AG04449 (cell line): Measurements from ENCODE around the gene NEURL1B.

Experiments used
- CTCF ChIA-PET: fragments of 350-600 bp; formaldehyde crosslinking; extraction: SDS; loops from one replicate; lab custom pipeline; 2021; ENCODE audit warnings: antibody characterized with exemption; lab: Yijun Ruan, JAX
- POLR2A ChIA-PET: fragments of 400-600, 350-600 bp; formaldehyde crosslinking; extraction: SDS; loops from one replicate; lab custom pipeline; 2020; ENCODE audit warnings: antibody characterized with exemption, inconsistent platforms; lab: Yijun Ruan, JAX
- DNase-seq: peaks from one replicate; pipeline ENCODE4 v3.0.0-alpha.2; 2010; ENCODE audit warnings: low read depth, low spot score
- H3K4me3 ChIP-seq: 2 replicates; pipeline ENCODE4 v1.5.1; 2011; ENCODE audit warnings: low read depth, mild to moderate bottlenecking, control low read depth, low read length
- TF ChIP-seq, protein P1 (sequence below): IDR thresholded peaks from one replicate; pipeline ENCODE4 v1.5.1; 2011; ENCODE audit warnings: mild to moderate bottlenecking, moderate library complexity, low read length, control low read depth, inconsistent platforms; ENCODE audit not compliant: insufficient read depth; ENCODE audit errors: missing control alignments

The NEURL1B gene

DNA sequence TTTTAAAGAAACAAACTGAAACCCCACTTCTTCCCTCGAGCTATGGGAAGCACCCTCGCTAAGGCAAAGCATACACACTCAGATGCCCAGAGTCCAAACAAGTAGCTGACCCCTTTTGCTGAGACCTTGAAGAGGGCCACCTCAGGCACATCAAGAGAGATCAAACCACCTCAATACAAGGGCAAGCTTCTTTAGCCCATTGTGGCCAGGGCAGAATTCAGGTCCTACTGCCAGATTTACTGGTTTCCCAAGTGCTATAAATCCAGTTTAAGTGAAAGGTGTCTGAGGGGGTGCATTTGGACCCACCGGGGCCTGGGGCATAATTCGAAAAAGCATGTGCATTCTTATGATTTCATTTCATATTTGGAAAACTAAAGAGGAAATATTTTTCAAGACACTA, 40.4 kb downstream of the NEURL1B start:
- H3K4me3 ChIP-seq = no peak overlapping the region
- TF ChIP-seq, protein P1, sequence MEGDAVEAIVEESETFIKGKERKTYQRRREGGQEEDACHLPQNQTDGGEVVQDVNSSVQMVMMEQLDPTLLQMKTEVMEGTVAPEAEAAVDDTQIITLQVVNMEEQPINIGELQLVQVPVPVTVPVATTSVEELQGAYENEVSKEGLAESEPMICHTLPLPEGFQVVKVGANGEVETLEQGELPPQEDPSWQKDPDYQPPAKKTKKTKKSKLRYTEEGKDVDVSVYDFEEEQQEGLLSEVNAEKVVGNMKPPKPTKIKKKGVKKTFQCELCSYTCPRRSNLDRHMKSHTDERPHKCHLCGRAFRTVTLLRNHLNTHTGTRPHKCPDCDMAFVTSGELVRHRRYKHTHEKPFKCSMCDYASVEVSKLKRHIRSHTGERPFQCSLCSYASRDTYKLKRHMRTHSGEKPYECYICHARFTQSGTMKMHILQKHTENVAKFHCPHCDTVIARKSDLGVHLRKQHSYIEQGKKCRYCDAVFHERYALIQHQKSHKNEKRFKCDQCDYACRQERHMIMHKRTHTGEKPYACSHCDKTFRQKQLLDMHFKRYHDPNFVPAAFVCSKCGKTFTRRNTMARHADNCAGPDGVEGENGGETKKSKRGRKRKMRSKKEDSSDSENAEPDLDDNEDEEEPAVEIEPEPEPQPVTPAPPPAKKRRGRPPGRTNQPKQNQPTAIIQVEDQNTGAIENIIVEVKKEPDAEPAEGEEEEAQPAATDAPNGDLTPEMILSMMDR = no peak
- CTCF ChIA-PET = interaction anchor here (2.9 kb wide), 1 partner anchor 16 kb away, joined by 12 read pairs; no protein-coding TSS in a partner anchor
- DNase-seq = no peak
- POLR2A ChIA-PET = no interaction called here

DNA sequence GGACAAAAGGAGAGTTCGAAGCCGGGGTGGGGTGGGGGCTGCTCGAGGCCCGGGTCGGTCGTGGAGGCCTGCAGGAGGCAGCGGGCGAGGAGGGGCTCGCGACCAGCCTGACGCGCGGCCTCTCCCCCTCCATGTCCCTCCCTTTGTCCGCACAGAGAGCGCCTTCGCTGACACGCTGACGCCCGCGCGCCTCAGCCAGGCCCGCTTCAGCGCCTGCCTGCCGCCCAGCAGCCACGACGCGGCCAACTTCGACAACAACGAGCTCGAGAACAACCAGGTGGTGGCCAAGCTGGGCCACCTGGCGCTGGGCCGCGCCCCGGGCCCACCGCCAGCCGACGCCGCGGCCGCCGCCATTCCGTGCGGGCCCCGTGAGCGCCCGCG, 42.2 kb downstream of the NEURL1B start:
- H3K4me3 ChIP-seq = no peak overlapping the region
- CTCF ChIA-PET = interaction anchor here (0.9 to 7.0 kb wide), 4 partner anchors 14 to 204 kb away, joined by 3 to 59 read pairs (median 8); no protein-coding TSS in a partner anchor
- TF ChIP-seq, protein P1 = no peak
- POLR2A ChIA-PET = no interaction called here
- DNase-seq = no peak

DNA sequence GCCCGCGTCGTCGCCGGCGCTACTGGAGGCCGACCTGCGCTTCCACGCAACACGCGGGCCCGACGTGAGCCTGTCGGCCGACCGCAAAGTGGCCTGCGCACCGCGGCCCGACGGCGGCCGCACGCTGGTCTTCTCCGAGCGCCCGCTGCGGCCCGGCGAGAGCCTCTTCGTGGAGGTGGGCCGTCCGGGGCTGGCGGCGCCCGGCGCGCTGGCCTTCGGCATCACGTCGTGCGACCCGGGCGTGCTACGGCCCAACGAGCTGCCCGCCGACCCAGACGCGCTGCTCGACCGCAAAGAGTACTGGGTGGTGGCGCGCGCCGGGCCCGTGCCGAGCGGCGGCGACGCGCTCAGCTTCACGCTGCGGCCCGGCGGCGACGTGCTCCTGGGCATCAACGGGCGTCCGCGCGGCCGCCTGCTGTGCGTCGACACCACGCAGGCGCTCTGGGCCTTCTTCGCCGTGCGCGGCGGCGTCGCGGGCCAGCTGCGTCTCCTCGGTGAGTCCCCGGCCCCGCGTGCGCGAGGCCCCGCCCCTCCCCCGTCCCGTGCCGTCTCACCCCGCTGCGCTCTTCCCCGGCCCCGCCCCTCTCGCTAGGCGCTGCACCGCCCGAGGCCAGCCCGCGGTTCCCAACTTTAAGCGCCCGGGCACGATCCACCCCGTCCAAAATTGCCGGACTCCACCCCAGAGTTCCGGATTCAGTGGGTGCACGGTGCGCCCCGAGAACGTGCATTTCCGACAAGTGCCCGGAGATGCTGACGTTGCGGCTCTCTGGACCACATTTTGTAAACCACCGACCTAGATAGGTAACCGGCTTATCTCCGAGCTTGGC, 42.8 kb downstream of the NEURL1B start:
- ChIA-PET CTCF (interaction anchor here (1.1 to 7.0 kb wide), 5 partner anchors 8 to 204 kb away, joined by 4 to 59 read pairs (median 6); no protein-coding TSS in a partner anchor), POLR2A (no interaction called here)
- TF ChIP-seq, protein P1 = no peak
- DNase-seq = no peak
- no peak overlapping the region for H3K4me3 ChIP-seq

DNA sequence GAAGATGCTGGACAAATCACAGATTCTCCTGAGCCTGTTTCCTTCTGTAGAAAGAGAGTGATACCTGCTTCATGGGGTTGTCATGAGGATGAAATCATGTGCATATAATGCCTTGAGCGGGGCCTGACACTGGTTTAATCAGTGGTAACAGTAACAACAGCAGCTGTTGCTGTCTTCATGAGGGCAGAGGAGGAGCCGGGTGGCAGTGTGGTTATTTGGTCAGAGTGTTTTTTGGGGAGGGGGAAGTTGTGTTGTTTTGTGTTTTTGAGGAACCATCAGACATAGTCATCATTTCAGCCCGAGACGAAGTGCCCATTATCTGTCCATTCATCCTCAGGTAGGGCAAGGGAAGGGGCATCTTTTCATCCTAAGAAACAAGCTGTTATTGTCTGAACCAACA, 44.0 kb downstream of the NEURL1B start:
- POLR2A ChIA-PET = no interaction called here
- TF ChIP-seq, protein P1 = no peak
- DNase-seq = no peak
- H3K4me3 ChIP-seq = no peak overlapping the region
- CTCF ChIA-PET = interaction anchor here (0.9 to 7.0 kb wide), 5 partner anchors 9 to 233 kb away, joined by 3 to 59 read pairs (median 6); no protein-coding TSS in a partner anchor

DNA sequence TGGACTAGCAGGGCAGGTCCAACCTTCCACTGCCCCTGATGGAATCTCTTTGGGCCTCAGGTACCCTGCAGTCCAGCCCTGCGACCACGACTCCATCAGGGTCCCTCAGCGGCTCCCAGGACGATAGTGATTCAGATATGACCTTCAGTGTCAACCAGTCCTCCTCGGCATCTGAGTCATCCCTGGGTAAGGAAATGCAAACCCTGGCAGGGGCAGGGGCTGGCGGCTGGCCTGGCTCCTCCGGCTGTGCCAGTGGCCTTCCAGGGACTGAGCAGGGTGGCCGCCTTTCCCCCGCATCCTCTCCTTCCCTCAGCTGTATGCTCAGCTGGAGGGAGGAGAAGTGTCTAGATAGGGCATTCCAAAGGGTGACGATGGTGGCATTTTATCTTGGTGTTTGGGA, 45.0 kb downstream of the NEURL1B start:
- CTCF ChIA-PET = interaction anchor here (0.7 to 7.0 kb wide), 6 partner anchors 8 to 234 kb away, joined by 3 to 59 read pairs (median 5); no protein-coding TSS in a partner anchor
- TF ChIP-seq, protein P1 = no peak
- POLR2A ChIA-PET = no interaction called here
- H3K4me3 ChIP-seq = no peak overlapping the region
- no peak for DNase-seq
